ENCODE results near the gene RHNO1. TPM values are rescaled to one million over a fixed set of nuclear protein-coding genes. Genes with fewer than 3 reads are reported as not detected.

RHNO1 gene
- total and polyA plus RNA-seq, 2 of the 13 experiments (the other 11 are each of a cell fraction or from before 2014, with no cell fraction given), result 27.2 to 49.6 TPM

DNA sequence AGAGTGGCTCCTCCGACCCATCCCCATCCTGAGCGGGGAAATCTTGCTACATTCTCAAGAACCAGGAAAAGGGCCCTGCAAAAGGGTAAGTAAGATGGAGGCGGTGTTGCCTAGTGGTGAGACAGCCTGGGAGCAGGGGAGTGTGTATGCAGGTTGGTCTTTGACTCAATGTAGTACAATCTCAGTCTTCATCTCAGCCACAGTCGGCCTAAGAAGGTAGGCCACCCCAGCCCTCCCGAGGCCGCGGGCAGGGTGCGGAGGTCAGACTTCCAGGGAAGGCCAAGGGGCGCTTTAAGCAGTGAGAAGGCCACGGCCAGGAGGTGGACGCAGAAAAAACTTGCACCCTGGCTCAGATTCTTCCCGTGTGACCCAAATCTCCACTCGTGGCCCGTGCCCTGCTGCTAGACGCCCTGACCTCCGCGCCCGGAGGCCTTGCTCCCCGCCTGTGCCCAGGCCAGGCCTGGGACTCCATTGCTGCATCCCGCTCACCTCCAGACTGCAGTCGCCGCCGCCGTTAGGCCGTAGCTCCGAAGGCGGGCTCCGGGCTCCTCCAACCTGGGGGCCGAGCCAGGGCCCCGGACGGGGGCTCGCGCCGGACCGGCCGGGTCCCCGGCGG lies 484 bp upstream of the RHNO1 start (continued):
- TF ChIP-seq PHF8 (CRISPR knock-in tag; IDR thresholded peaks at IDR 0.05) (peak; percentile 79; the same call in 1 of the 2 replicates), ZFY (CRISPR knock-in tag; IDR thresholded peaks at IDR 0.05) (peak; percentile 92), NCOR1 (IDR thresholded peaks at IDR 0.05; ENCODE audit: borderline replicate concordance, low read length) (no peak), ZMYM2 (CRISPR knock-in tag; IDR thresholded peaks at IDR 0.05) (no peak), TBL1XR1 (IDR thresholded peaks at IDR 0.05; ENCODE audit: borderline replicate concordance, low read length, partially characterized antibody) (no peak), ZMYM4 (CRISPR knock-in tag; IDR thresholded peaks at IDR 0.05) (0 out of 2 replicates have a peak, but pooled peaks have one; percentile 13), MYC (CRISPR knock-in tag; IDR thresholded peaks at IDR 0.05; ENCODE audit: borderline replicate concordance) (0 out of 2 replicates have a peak, but pooled peaks have one; percentile 7), NR3C1 (CRISPR knock-in tag; IDR thresholded peaks at IDR 0.05) (no peak), SNAPC2 (CRISPR knock-in tag; IDR thresholded peaks at IDR 0.05) (0 out of 2 replicates have a peak, but pooled peaks have one; percentile 50), SPEN (CRISPR knock-in tag; IDR thresholded peaks at IDR 0.05; ENCODE audit: low read depth) (peak; percentile 39; the same call in 1 of the 2 replicates), YEATS4 (CRISPR knock-in tag; IDR thresholded peaks at IDR 0.05; ENCODE audit: borderline replicate concordance) (peak; percentile 37; the same call in 1 of the 2 replicates), ARID2 (CRISPR knock-in tag; IDR thresholded peaks at IDR 0.05; ENCODE audit: borderline replicate concordance) (0 out of 2 replicates have a peak, but pooled peaks have one; percentile 64), ZNF446 (CRISPR knock-in tag; IDR thresholded peaks at IDR 0.05) (0 out of 2 replicates have a peak, but pooled peaks have one; percentile 5), ASH2L (IDR thresholded peaks at IDR 0.05; ENCODE audit: insufficient read length, low read depth, low read length) (peak; percentile 4), ZNF136 (CRISPR knock-in tag; IDR thresholded peaks at IDR 0.05; ENCODE audit: low read depth) (no peak), FOXM1 (CRISPR knock-in tag; IDR thresholded peaks at IDR 0.05) (no peak), REPIN1 (CRISPR knock-in tag; IDR thresholded peaks at IDR 0.05; ENCODE audit: borderline replicate concordance, low read depth) (0 out of 2 replicates have a peak, but pooled peaks have one; percentile 9)
- TF ChIP-seq, protein P1, sequence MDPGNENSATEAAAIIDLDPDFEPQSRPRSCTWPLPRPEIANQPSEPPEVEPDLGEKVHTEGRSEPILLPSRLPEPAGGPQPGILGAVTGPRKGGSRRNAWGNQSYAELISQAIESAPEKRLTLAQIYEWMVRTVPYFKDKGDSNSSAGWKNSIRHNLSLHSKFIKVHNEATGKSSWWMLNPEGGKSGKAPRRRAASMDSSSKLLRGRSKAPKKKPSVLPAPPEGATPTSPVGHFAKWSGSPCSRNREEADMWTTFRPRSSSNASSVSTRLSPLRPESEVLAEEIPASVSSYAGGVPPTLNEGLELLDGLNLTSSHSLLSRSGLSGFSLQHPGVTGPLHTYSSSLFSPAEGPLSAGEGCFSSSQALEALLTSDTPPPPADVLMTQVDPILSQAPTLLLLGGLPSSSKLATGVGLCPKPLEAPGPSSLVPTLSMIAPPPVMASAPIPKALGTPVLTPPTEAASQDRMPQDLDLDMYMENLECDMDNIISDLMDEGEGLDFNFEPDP (CRISPR knock-in tag; conservative IDR thresholded peaks at IDR 0.05), result 0 out of 2 replicates have a peak, but pooled peaks have one; percentile 22
- TF ChIP-seq, protein P2, sequence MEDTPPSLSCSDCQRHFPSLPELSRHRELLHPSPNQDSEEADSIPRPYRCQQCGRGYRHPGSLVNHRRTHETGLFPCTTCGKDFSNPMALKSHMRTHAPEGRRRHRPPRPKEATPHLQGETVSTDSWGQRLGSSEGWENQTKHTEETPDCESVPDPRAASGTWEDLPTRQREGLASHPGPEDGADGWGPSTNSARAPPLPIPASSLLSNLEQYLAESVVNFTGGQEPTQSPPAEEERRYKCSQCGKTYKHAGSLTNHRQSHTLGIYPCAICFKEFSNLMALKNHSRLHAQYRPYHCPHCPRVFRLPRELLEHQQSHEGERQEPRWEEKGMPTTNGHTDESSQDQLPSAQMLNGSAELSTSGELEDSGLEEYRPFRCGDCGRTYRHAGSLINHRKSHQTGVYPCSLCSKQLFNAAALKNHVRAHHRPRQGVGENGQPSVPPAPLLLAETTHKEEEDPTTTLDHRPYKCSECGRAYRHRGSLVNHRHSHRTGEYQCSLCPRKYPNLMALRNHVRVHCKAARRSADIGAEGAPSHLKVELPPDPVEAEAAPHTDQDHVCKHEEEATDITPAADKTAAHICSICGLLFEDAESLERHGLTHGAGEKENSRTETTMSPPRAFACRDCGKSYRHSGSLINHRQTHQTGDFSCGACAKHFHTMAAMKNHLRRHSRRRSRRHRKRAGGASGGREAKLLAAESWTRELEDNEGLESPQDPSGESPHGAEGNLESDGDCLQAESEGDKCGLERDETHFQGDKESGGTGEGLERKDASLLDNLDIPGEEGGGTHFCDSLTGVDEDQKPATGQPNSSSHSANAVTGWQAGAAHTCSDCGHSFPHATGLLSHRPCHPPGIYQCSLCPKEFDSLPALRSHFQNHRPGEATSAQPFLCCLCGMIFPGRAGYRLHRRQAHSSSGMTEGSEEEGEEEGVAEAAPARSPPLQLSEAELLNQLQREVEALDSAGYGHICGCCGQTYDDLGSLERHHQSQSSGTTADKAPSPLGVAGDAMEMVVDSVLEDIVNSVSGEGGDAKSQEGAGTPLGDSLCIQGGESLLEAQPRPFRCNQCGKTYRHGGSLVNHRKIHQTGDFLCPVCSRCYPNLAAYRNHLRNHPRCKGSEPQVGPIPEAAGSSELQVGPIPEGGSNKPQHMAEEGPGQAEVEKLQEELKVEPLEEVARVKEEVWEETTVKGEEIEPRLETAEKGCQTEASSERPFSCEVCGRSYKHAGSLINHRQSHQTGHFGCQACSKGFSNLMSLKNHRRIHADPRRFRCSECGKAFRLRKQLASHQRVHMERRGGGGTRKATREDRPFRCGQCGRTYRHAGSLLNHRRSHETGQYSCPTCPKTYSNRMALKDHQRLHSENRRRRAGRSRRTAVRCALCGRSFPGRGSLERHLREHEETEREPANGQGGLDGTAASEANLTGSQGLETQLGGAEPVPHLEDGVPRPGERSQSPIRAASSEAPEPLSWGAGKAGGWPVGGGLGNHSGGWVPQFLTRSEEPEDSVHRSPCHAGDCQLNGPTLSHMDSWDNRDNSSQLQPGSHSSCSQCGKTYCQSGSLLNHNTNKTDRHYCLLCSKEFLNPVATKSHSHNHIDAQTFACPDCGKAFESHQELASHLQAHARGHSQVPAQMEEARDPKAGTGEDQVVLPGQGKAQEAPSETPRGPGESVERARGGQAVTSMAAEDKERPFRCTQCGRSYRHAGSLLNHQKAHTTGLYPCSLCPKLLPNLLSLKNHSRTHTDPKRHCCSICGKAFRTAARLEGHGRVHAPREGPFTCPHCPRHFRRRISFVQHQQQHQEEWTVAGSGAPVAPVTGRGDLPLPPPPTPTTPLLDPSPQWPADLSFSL (CRISPR knock-in tag; IDR thresholded peaks at IDR 0.05), result peak; percentile 28; the same call in 1 of the 2 replicates
- TF ChIP-seq, protein P3, sequence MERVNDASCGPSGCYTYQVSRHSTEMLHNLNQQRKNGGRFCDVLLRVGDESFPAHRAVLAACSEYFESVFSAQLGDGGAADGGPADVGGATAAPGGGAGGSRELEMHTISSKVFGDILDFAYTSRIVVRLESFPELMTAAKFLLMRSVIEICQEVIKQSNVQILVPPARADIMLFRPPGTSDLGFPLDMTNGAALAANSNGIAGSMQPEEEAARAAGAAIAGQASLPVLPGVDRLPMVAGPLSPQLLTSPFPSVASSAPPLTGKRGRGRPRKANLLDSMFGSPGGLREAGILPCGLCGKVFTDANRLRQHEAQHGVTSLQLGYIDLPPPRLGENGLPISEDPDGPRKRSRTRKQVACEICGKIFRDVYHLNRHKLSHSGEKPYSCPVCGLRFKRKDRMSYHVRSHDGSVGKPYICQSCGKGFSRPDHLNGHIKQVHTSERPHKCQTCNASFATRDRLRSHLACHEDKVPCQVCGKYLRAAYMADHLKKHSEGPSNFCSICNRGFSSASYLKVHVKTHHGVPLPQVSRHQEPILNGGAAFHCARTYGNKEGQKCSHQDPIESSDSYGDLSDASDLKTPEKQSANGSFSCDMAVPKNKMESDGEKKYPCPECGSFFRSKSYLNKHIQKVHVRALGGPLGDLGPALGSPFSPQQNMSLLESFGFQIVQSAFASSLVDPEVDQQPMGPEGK (CRISPR knock-in tag; IDR thresholded peaks at IDR 0.05), result 0 out of 2 replicates have a peak, but pooled peaks have one; percentile 22
